WTC11 (cell line): ENCODE results near the gene UCHL5. TPM values are rescaled to one million over a fixed set of nuclear protein-coding genes. Genes with fewer than 3 reads are reported as not detected.

Source experiments
- ATAC-seq: fragments of 200-7000 bp; cut with Tn5 transposase; 2 replicates; pipeline ENCODE4 v1.10.0; 2021; ENCODE audit warnings: mild to moderate bottlenecking, moderate library complexity
- CTCF ChIA-PET: fragments of 300-600 bp; sonication (Branson Sonifier 250); formaldehyde crosslinking; loops from one replicate; lab custom pipeline; 2021; ENCODE audit warnings: antibody characterized with exemption; lab: Charles Lee
- POLR2A ChIA-PET: fragments of 350-600 bp; sonication (Branson Sonifier 250); formaldehyde crosslinking; loops from one replicate; lab custom pipeline; 2021; ENCODE audit warnings: antibody characterized with exemption; lab: Charles Lee
- DNase-seq: peaks from one replicate; pipeline ENCODE4 v3.0.0; 2021; ENCODE audit warnings: low spot score
- H3K27ac Mint-ChIP-seq: 2 replicates; pipeline ENCODE4 v1.8.0; 2021; ENCODE audit warnings: mixed read lengths
- H3K27me3 Mint-ChIP-seq: 2 replicates; pipeline ENCODE4 v1.8.0; 2021; ENCODE audit warnings: low read depth, mild to moderate bottlenecking, moderate library complexity, mixed read lengths
- H3K36me3 Mint-ChIP-seq: 2 replicates; pipeline ENCODE4 v1.8.0; 2021; ENCODE audit warnings: mixed read lengths
- H3K4me1 Mint-ChIP-seq: 2 replicates; pipeline ENCODE4 v1.8.0; 2022; ENCODE audit warnings: mixed read lengths
- H3K4me3 Mint-ChIP-seq: 2 replicates; pipeline ENCODE4 v1.8.0; 2021; ENCODE audit warnings: mild to moderate bottlenecking, moderate library complexity, mixed read lengths
- H3K9me3 Mint-ChIP-seq: 2 replicates; pipeline ENCODE4 v1.8.0; 2021; ENCODE audit warnings: mixed read lengths
- CREM ChIP-seq: sonication (generic); formaldehyde crosslinking; IDR thresholded peaks from 2 replicates; pipeline ENCODE4 v1.8.1; 2022; ENCODE audit warnings: mild to moderate bottlenecking, missing genetic modification reagents, moderate library complexity
- E2F1 ChIP-seq: sonication (generic); formaldehyde crosslinking; IDR thresholded peaks from 2 replicates; pipeline ENCODE4 v1.8.0; 2022; ENCODE audit warnings: mild to moderate bottlenecking, missing genetic modification reagents
- EMX1 ChIP-seq: fragments of 250-450 bp; sonication (Bioruptor Pico); IDR thresholded peaks from 2 replicates; pipeline ENCODE4 v1.8.0; 2021; ENCODE audit warnings: mild to moderate bottlenecking
- FOXJ3 ChIP-seq: sonication (generic); formaldehyde crosslinking; IDR thresholded peaks from 2 replicates; pipeline ENCODE4 v1.9.0; 2021; ENCODE audit warnings: missing genetic modification reagents, mild to moderate bottlenecking, borderline replicate concordance
- HMGA2 ChIP-seq: fragments of 250-450 bp; sonication (Bioruptor Pico); IDR thresholded peaks from 2 replicates; pipeline ENCODE4 v1.4.0; 2021; ENCODE audit warnings: mild to moderate bottlenecking, moderate library complexity
- IRF1 ChIP-seq: sonication (generic); formaldehyde crosslinking; IDR thresholded peaks from 2 replicates; pipeline ENCODE4 v1.8.0; 2023; ENCODE audit warnings: missing genetic modification reagents
- IRF2 ChIP-seq: sonication (generic); formaldehyde crosslinking; IDR thresholded peaks from 2 replicates; pipeline ENCODE4 v1.8.0; 2022; ENCODE audit warnings: low read depth, missing genetic modification reagents, borderline replicate concordance
- JUN ChIP-seq: sonication (generic); formaldehyde crosslinking; IDR thresholded peaks from 2 replicates; pipeline ENCODE4 v1.8.0; 2023; ENCODE audit warnings: mild to moderate bottlenecking, missing genetic modification reagents
- NFATC4 ChIP-seq: fragments of 250-450 bp; sonication (Bioruptor Pico); IDR thresholded peaks from 2 replicates; pipeline ENCODE4 v1.9.0; 2021; ENCODE audit warnings: mild to moderate bottlenecking
- NR3C1 ChIP-seq: sonication (generic); formaldehyde crosslinking; conservative IDR thresholded peaks from 2 replicates; pipeline ENCODE4 v1.8.1; 2023; ENCODE audit warnings: low read depth, mild to moderate bottlenecking, missing genetic modification reagents
- RELA ChIP-seq: sonication (generic); formaldehyde crosslinking; IDR thresholded peaks from 2 replicates; pipeline ENCODE4 v1.8.1; 2022; ENCODE audit warnings: missing genetic modification reagents, mild to moderate bottlenecking, borderline replicate concordance
- TEAD4 ChIP-seq: sonication (generic); formaldehyde crosslinking; IDR thresholded peaks from 2 replicates; pipeline ENCODE4 v1.8.0; 2022; ENCODE audit warnings: mild to moderate bottlenecking, missing genetic modification reagents
- ZBTB21 ChIP-seq: sonication (generic); formaldehyde crosslinking; IDR thresholded peaks from 2 replicates; pipeline ENCODE4 v1.8.1; 2023; ENCODE audit warnings: mild to moderate bottlenecking, missing genetic modification reagents, borderline replicate concordance
- ZNF121 ChIP-seq: sonication (generic); formaldehyde crosslinking; IDR thresholded peaks from 2 replicates; pipeline ENCODE4 v1.8.0; 2023; ENCODE audit warnings: missing genetic modification reagents
- ZNF671 ChIP-seq: fragments of 250-450 bp; sonication (Bioruptor Pico); IDR thresholded peaks from 2 replicates; pipeline ENCODE4 v1.8.0; 2021; ENCODE audit warnings: mild to moderate bottlenecking
- total RNA-seq: library from RNA; stranded (reverse); gene quantifications from 3 replicates; pipeline ENCODE4 v1.2.3, GENCODE V29; 2021
- TF ChIP-seq, protein P1 (sequence below): sonication (generic); formaldehyde crosslinking; IDR thresholded peaks from 2 replicates; pipeline ENCODE4 v1.8.1; 2022; ENCODE audit warnings: missing genetic modification reagents, borderline replicate concordance
- TF ChIP-seq, protein P2 (sequence below): fragments of 200-600 bp; IDR thresholded peaks from 2 replicates; pipeline ENCODE4 v1.8.0; 2022; ENCODE audit warnings: antibody characterized with exemption
- TF ChIP-seq, protein P3 (sequence below): fragments of 250-450 bp; sonication (Bioruptor Pico); IDR thresholded peaks from 2 replicates; pipeline ENCODE4 v1.9.0; 2021; ENCODE audit warnings: mild to moderate bottlenecking

Gene UCHL5
- total RNA-seq, 1 experiment from 2014 or later: 41.5 TPM

- H3K9me3 Mint-ChIP-seq: peaks cover 21% of the 10 kb centered on the region
- POLR2A ChIA-PET: no interaction called here
- peaks cover 13% of the 10 kb centered on the region for H3K36me3 Mint-ChIP-seq
- no peaks in the 10 kb centered on the region for H3K4me1 Mint-ChIP-seq
- H3K27ac Mint-ChIP-seq: no peak overlapping the region
- H3K4me3 Mint-ChIP-seq: no peak overlapping the region
- DNase-seq (no peak), ATAC-seq (no peak)
- no peak for TF ChIP-seq NFATC4 (CRISPR knock-in tag)
- no peak for TF ChIP-seq EMX1 (CRISPR knock-in tag)
- no peak for TF ChIP-seq IRF1 (CRISPR knock-in tag)
- no peak for TF ChIP-seq RELA (CRISPR knock-in tag)
- TF ChIP-seq ZBTB21: no peak
- TF ChIP-seq, protein P1, sequence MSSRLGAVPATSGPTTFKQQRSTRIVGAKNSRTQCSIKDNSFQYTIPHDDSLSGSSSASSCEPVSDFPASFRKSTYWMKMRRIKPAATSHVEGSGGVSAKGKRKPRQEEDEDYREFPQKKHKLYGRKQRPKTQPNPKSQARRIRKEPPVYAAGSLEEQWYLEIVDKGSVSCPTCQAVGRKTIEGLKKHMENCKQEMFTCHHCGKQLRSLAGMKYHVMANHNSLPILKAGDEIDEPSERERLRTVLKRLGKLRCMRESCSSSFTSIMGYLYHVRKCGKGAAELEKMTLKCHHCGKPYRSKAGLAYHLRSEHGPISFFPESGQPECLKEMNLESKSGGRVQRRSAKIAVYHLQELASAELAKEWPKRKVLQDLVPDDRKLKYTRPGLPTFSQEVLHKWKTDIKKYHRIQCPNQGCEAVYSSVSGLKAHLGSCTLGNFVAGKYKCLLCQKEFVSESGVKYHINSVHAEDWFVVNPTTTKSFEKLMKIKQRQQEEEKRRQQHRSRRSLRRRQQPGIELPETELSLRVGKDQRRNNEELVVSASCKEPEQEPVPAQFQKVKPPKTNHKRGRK (CRISPR knock-in tag): no peak
- no peak for TF ChIP-seq HMGA2
- no peak for TF ChIP-seq FOXJ3 (CRISPR knock-in tag)
- TF ChIP-seq ZNF671 (CRISPR knock-in tag): no peak
- H3K27me3 Mint-ChIP-seq: no peaks in the 10 kb centered on the region
- CTCF ChIA-PET: no interaction called here
Observed at GRCh38 chr1:193009501-193009900, 49.7 kb downstream of the UCHL5 start.

DNA sequence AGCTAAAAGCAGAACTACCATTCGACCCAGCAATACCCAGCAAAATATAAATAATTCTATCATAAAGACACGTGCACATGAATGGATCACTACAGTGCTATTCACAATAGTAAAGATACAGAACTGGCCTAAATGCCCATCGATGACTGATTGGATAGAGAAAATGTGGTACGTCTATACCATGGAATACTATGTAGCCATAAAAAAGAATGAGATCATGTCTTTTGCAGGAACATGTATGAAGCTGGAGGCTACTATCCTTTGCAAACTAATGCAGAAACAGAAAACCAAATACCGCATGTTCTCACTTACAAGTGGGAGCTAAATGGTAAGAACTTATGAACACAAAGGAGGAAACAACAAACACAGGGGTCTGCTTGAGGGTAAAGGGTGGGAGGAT lies 53.4 kb downstream of the UCHL5 start:
- CTCF ChIA-PET: no interaction called here
- DNase-seq: no peak

DNA sequence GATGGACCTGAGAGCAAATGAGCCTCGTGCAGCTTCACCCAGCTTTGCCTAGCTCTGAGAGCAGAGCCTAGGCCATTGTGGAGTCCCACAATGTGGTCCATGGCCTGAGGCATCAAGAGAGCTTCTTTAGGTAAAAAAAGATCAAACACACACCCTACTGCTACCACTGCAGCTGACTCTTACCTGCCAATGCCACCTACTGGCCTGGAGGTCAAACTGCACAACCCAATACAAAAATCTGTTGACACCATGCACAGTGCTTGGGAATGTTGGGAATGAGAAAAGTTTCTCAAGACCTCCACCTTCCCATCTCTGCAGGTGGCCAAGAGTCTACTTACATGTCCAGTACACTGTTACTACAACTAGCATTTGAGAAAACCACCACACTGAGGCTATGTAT lies 60.6 kb downstream of the UCHL5 start:
- Mint-ChIP-seq H3K27ac (no peak overlapping the region), H3K4me1 (no peaks in the 10 kb centered on the region), H3K27me3 (no peaks in the 10 kb centered on the region), H3K4me3 (no peak overlapping the region), H3K36me3 (peaks cover 41% of the 10 kb centered on the region), H3K9me3 (peaks cover 34% of the 10 kb centered on the region)
- DNase-seq (no peak), ATAC-seq (peak; percentile 93)
- TF ChIP-seq IRF1 (CRISPR knock-in tag) (no peak), IRF2 (no peak)
- TF ChIP-seq, protein P2, sequence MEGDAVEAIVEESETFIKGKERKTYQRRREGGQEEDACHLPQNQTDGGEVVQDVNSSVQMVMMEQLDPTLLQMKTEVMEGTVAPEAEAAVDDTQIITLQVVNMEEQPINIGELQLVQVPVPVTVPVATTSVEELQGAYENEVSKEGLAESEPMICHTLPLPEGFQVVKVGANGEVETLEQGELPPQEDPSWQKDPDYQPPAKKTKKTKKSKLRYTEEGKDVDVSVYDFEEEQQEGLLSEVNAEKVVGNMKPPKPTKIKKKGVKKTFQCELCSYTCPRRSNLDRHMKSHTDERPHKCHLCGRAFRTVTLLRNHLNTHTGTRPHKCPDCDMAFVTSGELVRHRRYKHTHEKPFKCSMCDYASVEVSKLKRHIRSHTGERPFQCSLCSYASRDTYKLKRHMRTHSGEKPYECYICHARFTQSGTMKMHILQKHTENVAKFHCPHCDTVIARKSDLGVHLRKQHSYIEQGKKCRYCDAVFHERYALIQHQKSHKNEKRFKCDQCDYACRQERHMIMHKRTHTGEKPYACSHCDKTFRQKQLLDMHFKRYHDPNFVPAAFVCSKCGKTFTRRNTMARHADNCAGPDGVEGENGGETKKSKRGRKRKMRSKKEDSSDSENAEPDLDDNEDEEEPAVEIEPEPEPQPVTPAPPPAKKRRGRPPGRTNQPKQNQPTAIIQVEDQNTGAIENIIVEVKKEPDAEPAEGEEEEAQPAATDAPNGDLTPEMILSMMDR: peak; percentile 23; the same call in 1 of the 2 replicates
- ChIA-PET CTCF (interaction anchor here (0.6 to 1.0 kb wide), 5 partner anchors 12 to 300 kb away, joined by 3 to 4 read pairs (median 3); partner anchors contain the start of gene RGS2), POLR2A (no interaction called here)

More for the DNA sequence above, 53.4 kb downstream of the UCHL5 start:
- no peak for TF ChIP-seq NR3C1 (CRISPR knock-in tag)
- TF ChIP-seq, protein P3, sequence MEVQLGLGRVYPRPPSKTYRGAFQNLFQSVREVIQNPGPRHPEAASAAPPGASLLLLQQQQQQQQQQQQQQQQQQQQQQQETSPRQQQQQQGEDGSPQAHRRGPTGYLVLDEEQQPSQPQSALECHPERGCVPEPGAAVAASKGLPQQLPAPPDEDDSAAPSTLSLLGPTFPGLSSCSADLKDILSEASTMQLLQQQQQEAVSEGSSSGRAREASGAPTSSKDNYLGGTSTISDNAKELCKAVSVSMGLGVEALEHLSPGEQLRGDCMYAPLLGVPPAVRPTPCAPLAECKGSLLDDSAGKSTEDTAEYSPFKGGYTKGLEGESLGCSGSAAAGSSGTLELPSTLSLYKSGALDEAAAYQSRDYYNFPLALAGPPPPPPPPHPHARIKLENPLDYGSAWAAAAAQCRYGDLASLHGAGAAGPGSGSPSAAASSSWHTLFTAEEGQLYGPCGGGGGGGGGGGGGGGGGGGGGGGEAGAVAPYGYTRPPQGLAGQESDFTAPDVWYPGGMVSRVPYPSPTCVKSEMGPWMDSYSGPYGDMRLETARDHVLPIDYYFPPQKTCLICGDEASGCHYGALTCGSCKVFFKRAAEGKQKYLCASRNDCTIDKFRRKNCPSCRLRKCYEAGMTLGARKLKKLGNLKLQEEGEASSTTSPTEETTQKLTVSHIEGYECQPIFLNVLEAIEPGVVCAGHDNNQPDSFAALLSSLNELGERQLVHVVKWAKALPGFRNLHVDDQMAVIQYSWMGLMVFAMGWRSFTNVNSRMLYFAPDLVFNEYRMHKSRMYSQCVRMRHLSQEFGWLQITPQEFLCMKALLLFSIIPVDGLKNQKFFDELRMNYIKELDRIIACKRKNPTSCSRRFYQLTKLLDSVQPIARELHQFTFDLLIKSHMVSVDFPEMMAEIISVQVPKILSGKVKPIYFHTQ: no peak
- TF ChIP-seq E2F1 (CRISPR knock-in tag): no peak
- no peak for TF ChIP-seq TEAD4 (CRISPR knock-in tag)
- TF ChIP-seq CREM (CRISPR knock-in tag): no peak
- TF ChIP-seq NFATC4 (CRISPR knock-in tag): no peak
- no peak for TF ChIP-seq ZNF121
- no peak for TF ChIP-seq JUN
- H3K4me1 Mint-ChIP-seq: no peaks in the 10 kb centered on the region
- peaks cover 22% of the 10 kb centered on the region for H3K9me3 Mint-ChIP-seq
- H3K27ac Mint-ChIP-seq: no peak overlapping the region
- H3K4me3 Mint-ChIP-seq: no peak overlapping the region
- peaks cover 22% of the 10 kb centered on the region for H3K36me3 Mint-ChIP-seq
- no peak for ATAC-seq
- H3K27me3 Mint-ChIP-seq: no peaks in the 10 kb centered on the region
- POLR2A ChIA-PET: no interaction called here
